Measurements from ENCODE around the gene FGD2.

FGD2 gene

GRCh38 chr6:36986704-36987047 lies 18.8 kb upstream of the FGD2 start:
- no peak for TF ChIP-seq CTCF (IDR thresholded peaks at IDR 0.05)

GRCh38 chr6:36989264-36989663 lies 16.2 kb upstream of the FGD2 start:
- TF ChIP-seq CTCF (IDR thresholded peaks at IDR 0.05), result no peak

GRCh38 chr6:36997811-36998722 lies 7.4 kb upstream of the FGD2 start:
- no peak for TF ChIP-seq CTCF (IDR thresholded peaks at IDR 0.05)

GRCh38 chr6:36998723-36999038 lies 6.8 kb upstream of the FGD2 start:
- TF ChIP-seq CTCF (IDR thresholded peaks at IDR 0.05), result no peak

GRCh38 chr6:36999061-36999750 lies 6.2 kb upstream of the FGD2 start:
- TF ChIP-seq CTCF (IDR thresholded peaks at IDR 0.05), result no peak

- no peak for TF ChIP-seq CTCF (IDR thresholded peaks at IDR 0.05)
These were observed 5.7 kb upstream of the FGD2 start for GRCh38 chr6:36999751-37000125.

GRCh38 chr6:37004044-37004980 lies 1.1 kb upstream of the FGD2 start:
- no peak for TF ChIP-seq CTCF (IDR thresholded peaks at IDR 0.05)
